Ecto neural progenitor cell (in vitro differentiated cells): ENCODE results near the gene RNASE3.
"Not testable (repeated sequence)": the region's sequence is repeated elsewhere in the genome, so short reads cannot be mapped to it uniquely, and the experiment has no call there.

Experiments used
- DNase-seq: peaks from one replicate; pipeline ENCODE4 v3.0.0-alpha.2; 2018; ENCODE audit warnings: low spot score

Gene RNASE3

DNA sequence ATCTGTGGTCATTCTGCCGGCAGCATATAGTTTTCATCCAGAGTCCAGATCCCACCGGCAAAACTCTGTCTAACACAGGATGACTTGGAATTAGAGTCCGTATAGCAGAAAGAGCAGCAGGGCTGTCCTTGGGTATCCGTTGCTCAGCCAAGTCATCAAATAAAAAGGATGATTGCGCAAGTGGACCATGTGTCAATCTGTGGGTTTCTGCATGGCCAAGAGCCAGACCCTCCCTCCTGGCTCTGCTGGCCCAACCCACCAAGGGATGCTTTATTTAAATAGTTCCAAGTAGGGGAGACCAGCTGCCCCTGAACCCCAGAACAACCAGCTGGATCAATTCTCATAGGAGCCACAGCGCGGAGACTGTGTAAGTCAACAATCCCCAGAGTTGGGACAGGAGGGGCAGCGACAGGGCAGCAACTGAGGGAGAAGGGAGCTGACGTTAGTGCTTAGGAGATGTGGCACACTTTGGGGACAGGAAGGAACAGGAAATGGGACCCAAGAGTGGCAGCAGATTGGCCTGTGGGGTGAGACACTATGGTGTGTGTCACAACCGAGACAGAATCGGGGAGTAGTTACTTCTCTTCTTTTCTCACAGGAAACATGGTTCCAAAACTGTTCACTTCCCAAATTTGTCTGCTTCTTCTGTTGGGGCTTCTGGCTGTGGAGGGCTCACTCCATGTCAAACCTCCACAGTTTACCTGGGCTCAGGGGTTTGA lies 28.0 kb downstream of the RNASE3 start:
- not testable (repeated sequence) for DNase-seq

GRCh38 chr14:20923766-20924297 lies 32.6 kb downstream of the RNASE3 start:
- not testable (repeated sequence) for DNase-seq

GRCh38 chr14:20934148-20934762 lies 43.1 kb downstream of the RNASE3 start:
- peak; percentile 83 for DNase-seq

- DNase-seq = no peak
Observed at GRCh38 chr14:20935303-20935984, 44.3 kb downstream of the RNASE3 start.
